ENCODE measurements around the gene RBM48. TPM values are rescaled to one million over a fixed set of nuclear protein-coding genes. Genes with fewer than 3 reads are reported as not detected.

RBM48 gene
- total RNA-seq, 1 experiment from 2014 or later, result 8.2 TPM

GRCh38 chr7:92567460-92567859 is 38.9 kb downstream of the RBM48 start:
- ATAC-seq (peak; percentile 88), DNase-seq (peak; percentile 35)
- ChIA-PET CTCF (interaction anchor here (0.6 to 1.0 kb wide), 2 partner anchors 34 to 39 kb away, joined by 3 read pairs; partner anchors contain the start of gene RBM48), POLR2A (ENCODE audit: unreplicated experiment) (interaction anchor here (0.7 kb wide), 1 partner anchor 146 kb away, joined by 8 read pairs; no protein-coding TSS in a partner anchor)
- no peaks in the 10 kb centered on the region for H3K9me2 ChIP-seq (replicated peaks; ENCODE audit: low read length)
- TF ChIP-seq EZH2 (IDR thresholded peaks at IDR 0.05; ENCODE audit: low read length, unreplicated experiment), result no peak
- no peak for TF ChIP-seq CTCF (conservative IDR thresholded peaks at IDR 0.05; ENCODE audit: low read depth, low read length)
- H3K36me3 ChIP-seq (ENCODE audit: low read depth, low read length), result peaks cover 62% of the 10 kb centered on the region
- BruUV-seq (replicated peaks), result no TSS peak
- no peaks in the 10 kb centered on the region for H3K27me3 ChIP-seq (ENCODE audit: low read length)
- H3K4me1 ChIP-seq (ENCODE audit: insufficient read depth, low read length), result no peaks in the 10 kb centered on the region
- intact Hi-C loops (cut with micrococcal nuclease), result no loop called here
- H4K20me1 ChIP-seq (ENCODE audit: low read length), result 0 out of 2 replicates have a peak, but pooled peaks cover 4% of the 10 kb centered on the region
- H2AFZ ChIP-seq (ENCODE audit: low read length), result no peak overlapping the region
- no peaks in the 10 kb centered on the region for H3K79me2 ChIP-seq (ENCODE audit: low read length)
- H3K27ac ChIP-seq (ENCODE audit: low read length), result peak overlapping the region; percentile 54
- H3K4me2 ChIP-seq (ENCODE audit: low read length), result no peak overlapping the region
- no peak overlapping the region for H3K4me3 ChIP-seq (ENCODE audit: low read length)
- H3K9me3 ChIP-seq (ENCODE audit: low read length), result no peaks in the 10 kb centered on the region
- no peak overlapping the region for H3K9ac ChIP-seq (ENCODE audit: low read length)
- H3F3A ChIP-seq (ENCODE audit: low read length, unreplicated experiment), result no peaks in the 10 kb centered on the region

DNA sequence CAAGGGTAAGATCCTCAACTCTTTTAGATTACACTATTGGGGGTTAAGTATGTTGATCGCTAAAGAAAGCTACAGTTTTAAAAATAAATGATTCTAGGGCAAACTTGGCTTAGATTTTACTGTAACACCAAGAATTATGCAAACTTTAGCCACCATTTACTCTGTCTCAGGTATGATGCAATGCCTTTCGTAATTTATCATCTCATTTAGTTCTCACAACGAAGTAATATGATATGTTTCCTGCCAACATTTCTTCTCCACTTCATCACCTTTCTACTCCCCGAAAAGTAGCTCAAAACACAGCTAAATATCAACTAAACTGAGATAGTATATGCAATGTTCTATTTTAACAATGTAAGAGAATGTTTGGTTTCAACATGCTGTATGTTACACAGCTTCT is 40.5 kb downstream of the RBM48 start:
- POLR2A ChIA-PET (ENCODE audit: unreplicated experiment), result no interaction called here
- no peak overlapping the region for H3K4me2 ChIP-seq (ENCODE audit: low read length)
- H2AFZ ChIP-seq (ENCODE audit: low read length), result no peak overlapping the region
- H3K79me2 ChIP-seq (ENCODE audit: low read length), result no peaks in the 10 kb centered on the region
- no peaks in the 10 kb centered on the region for H3K9me3 ChIP-seq (ENCODE audit: low read length)
- H3K27me3 ChIP-seq (ENCODE audit: low read length), result no peaks in the 10 kb centered on the region
- H3K36me3 ChIP-seq (ENCODE audit: low read depth, low read length), result peaks cover 53% of the 10 kb centered on the region
- H3K4me1 ChIP-seq (ENCODE audit: insufficient read depth, low read length), result no peaks in the 10 kb centered on the region
- H3K9me2 ChIP-seq (replicated peaks; ENCODE audit: low read length), result no peaks in the 10 kb centered on the region
- ATAC-seq (no peak), DNase-seq (no peak)
- H3K27ac ChIP-seq (ENCODE audit: low read length), result no peak overlapping the region
- H3K9ac ChIP-seq (ENCODE audit: low read length), result no peak overlapping the region
- TF ChIP-seq EZH2phosphoT487 (IDR thresholded peaks at IDR 0.05; ENCODE audit: borderline replicate concordance, low read length) (no peak), EZH2 (IDR thresholded peaks at IDR 0.05; ENCODE audit: low read length, unreplicated experiment) (no peak)
- no peaks in the 10 kb centered on the region for H3F3A ChIP-seq (ENCODE audit: low read length, unreplicated experiment)
- CTCF ChIA-PET, result interaction anchor here (0.7 kb wide), 1 partner anchor 277 kb away, joined by 5 read pairs; no protein-coding TSS in a partner anchor
- BruUV-seq (replicated peaks), result no TSS peak
- 0 out of 2 replicates have a peak, but pooled peaks cover 4% of the 10 kb centered on the region for H4K20me1 ChIP-seq (ENCODE audit: low read length)
- intact Hi-C loops (cut with micrococcal nuclease), result no loop called here
- no peak overlapping the region for H3K4me3 ChIP-seq (ENCODE audit: low read length)

GRCh38 chr7:92576296-92576695 is 47.7 kb downstream of the RBM48 start:
- BruUV-seq (replicated peaks), result no TSS peak
- no peak overlapping the region for H3K4me3 ChIP-seq (ENCODE audit: low read length)
- no peaks in the 10 kb centered on the region for H3K27me3 ChIP-seq (ENCODE audit: low read length)
- H2AFZ ChIP-seq (ENCODE audit: low read length), result no peak overlapping the region
- ATAC-seq, result no peak
- no peaks in the 10 kb centered on the region for H3K9me3 ChIP-seq (ENCODE audit: low read length)
- H3F3A ChIP-seq (ENCODE audit: low read length, unreplicated experiment), result no peaks in the 10 kb centered on the region
- POLR2A ChIA-PET (ENCODE audit: unreplicated experiment), result no interaction called here
- peaks cover 16% of the 10 kb centered on the region for H4K20me1 ChIP-seq (ENCODE audit: low read length)
- H3K4me2 ChIP-seq (ENCODE audit: low read length), result no peak overlapping the region
- TF ChIP-seq EZH2phosphoT487 (IDR thresholded peaks at IDR 0.05; ENCODE audit: borderline replicate concordance, low read length), result no peak
- no peak for TF ChIP-seq EZH2 (IDR thresholded peaks at IDR 0.05; ENCODE audit: low read length, unreplicated experiment)
- no peak for TF ChIP-seq CTCF (conservative IDR thresholded peaks at IDR 0.05; ENCODE audit: low read depth, low read length)
- no peak for DNase-seq
- intact Hi-C loops (cut with micrococcal nuclease), result no loop called here
- no peak overlapping the region for H3K27ac ChIP-seq (ENCODE audit: low read length)
- H3K36me3 ChIP-seq (ENCODE audit: low read depth, low read length), result peaks cover 60% of the 10 kb centered on the region
- CTCF ChIA-PET, result no interaction called here
- no peak overlapping the region for H3K9ac ChIP-seq (ENCODE audit: low read length)
- peaks cover 15% of the 10 kb centered on the region for H3K79me2 ChIP-seq (ENCODE audit: low read length)
- no peaks in the 10 kb centered on the region for H3K9me2 ChIP-seq (replicated peaks; ENCODE audit: low read length)
- no peaks in the 10 kb centered on the region for H3K4me1 ChIP-seq (ENCODE audit: insufficient read depth, low read length)

Data from PC-3 (cell line).